IPS DF 19.7 (cell line): ENCODE results near the gene SLC10A3.

Experiments used
- DNase-seq: peaks from one replicate; pipeline ENCODE4 v3.0.0-alpha.2; 2013; ENCODE audit warnings: low read depth, low spot score

The SLC10A3 gene

GRCh38 chrX:154490414-154491083 is at the start of gene SLC10A3:
Gene SLC10A3 (minus strand): TSS chrX:154490629. CDS start chrX:154488940, 1,689 bp downstream.
- DNase-seq: peak; percentile 69

- DNase-seq: no peak
Measured at GRCh38 chrX:154539077-154539476, 48.6 kb upstream of the SLC10A3 start.

- DNase-seq: no peak
Measured at GRCh38 chrX:154535892-154536291, 45.5 kb upstream of the SLC10A3 start.

GRCh38 chrX:154534526-154535322 is 44.3 kb upstream of the SLC10A3 start:
- no peak for DNase-seq

- no peak for DNase-seq
Measured at GRCh38 chrX:154532690-154533089, 42.3 kb upstream of the SLC10A3 start.

GRCh38 chrX:154531626-154532025 is 41.2 kb upstream of the SLC10A3 start:
- no peak for DNase-seq

- no peak for DNase-seq
Measured at GRCh38 chrX:154530286-154530685, 39.9 kb upstream of the SLC10A3 start.

- no peak for DNase-seq
Measured at GRCh38 chrX:154529206-154529612, 38.8 kb upstream of the SLC10A3 start.

GRCh38 chrX:154526901-154527675 is 36.7 kb upstream of the SLC10A3 start:
- DNase-seq: peak; percentile 47

- no peak for DNase-seq
Measured at GRCh38 chrX:154525606-154526490, 35.4 kb upstream of the SLC10A3 start.

- DNase-seq: no peak
Measured at GRCh38 chrX:154519389-154519788, 29.0 kb upstream of the SLC10A3 start.

- DNase-seq: no peak
Measured at GRCh38 chrX:154517101-154517781, 26.8 kb upstream of the SLC10A3 start.

- peak; percentile 30 for DNase-seq
Measured at GRCh38 chrX:154516656-154517100, 26.2 kb upstream of the SLC10A3 start.

- no peak for DNase-seq
Measured at GRCh38 chrX:154515966-154516655, 25.7 kb upstream of the SLC10A3 start, which contains the start of gene FAM3A. Gene FAM3A (minus strand): TSS chrX:154516232. CDS start chrX:154515772, 460 bp downstream.

GRCh38 chrX:154515090-154515965 is 24.9 kb upstream of the SLC10A3 start:
- DNase-seq: no peak

GRCh38 chrX:154513716-154514115 is 23.3 kb upstream of the SLC10A3 start:
- no peak for DNase-seq

GRCh38 chrX:154512879-154513553 is 22.6 kb upstream of the SLC10A3 start:
- no peak for DNase-seq

- DNase-seq: no peak
Measured at GRCh38 chrX:154511761-154512160, 21.3 kb upstream of the SLC10A3 start.
